ENCODE results near the gene TENM3. TPM values are rescaled to one million over a fixed set of nuclear protein-coding genes. Genes with fewer than 3 reads are reported as not detected.

TENM3 gene
- polyA plus RNA-seq, 1 experiment = 9.2 TPM

- no peak for TF ChIP-seq CTCF (IDR thresholded peaks at IDR 0.05; ENCODE audit: insufficient read depth, low read depth, low read length)
- no peak overlapping the region for H3K4me3 ChIP-seq (ENCODE audit: low read depth, low read length)
- no peak for DNase-seq (ENCODE audit: low read depth)
- no peaks in the 10 kb centered on the region for H3K36me3 ChIP-seq (ENCODE audit: control insufficient read depth, insufficient read depth, low read length)
- POLR2A ChIA-PET = no interaction called here
- H3K27me3 ChIP-seq (ENCODE audit: control insufficient read depth, insufficient read depth, low read length) = no peaks in the 10 kb centered on the region
- CTCF ChIA-PET = interaction anchor here (0.6 to 1.4 kb wide), 2 partner anchors 10 to 64 kb away, joined by 3 read pairs; no protein-coding TSS in a partner anchor
These were observed 15.3 kb downstream of the TENM3 start for GRCh38 chr4:182258441-182259000.

- no peak overlapping the region for H3K4me3 ChIP-seq (ENCODE audit: low read depth, low read length)
- CTCF ChIA-PET = interaction anchor here (1.0 kb wide), 1 partner anchor 12 kb away, joined by 3 read pairs; no protein-coding TSS in a partner anchor
- POLR2A ChIA-PET = no interaction called here
- TF ChIP-seq CTCF (IDR thresholded peaks at IDR 0.05; ENCODE audit: insufficient read depth, low read depth, low read length) = no peak
- no peak for DNase-seq (ENCODE audit: low read depth)
- H3K36me3 ChIP-seq (ENCODE audit: control insufficient read depth, insufficient read depth, low read length) = no peaks in the 10 kb centered on the region
- no peaks in the 10 kb centered on the region for H3K27me3 ChIP-seq (ENCODE audit: control insufficient read depth, insufficient read depth, low read length)
These were observed 18.5 kb downstream of the TENM3 start for GRCh38 chr4:182261651-182262223.

GRCh38 chr4:182263562-182263961 is 20.4 kb downstream of the TENM3 start:
- TF ChIP-seq CTCF (IDR thresholded peaks at IDR 0.05; ENCODE audit: insufficient read depth, low read depth, low read length) = no peak
- no peak for DNase-seq (ENCODE audit: low read depth)
- ChIA-PET CTCF (interaction anchor here (0.7 kb wide), 1 partner anchor 58 kb away, joined by 3 read pairs; no protein-coding TSS in a partner anchor), POLR2A (no interaction called here)
- no peak overlapping the region for H3K4me3 ChIP-seq (ENCODE audit: low read depth, low read length)
- no peaks in the 10 kb centered on the region for H3K36me3 ChIP-seq (ENCODE audit: control insufficient read depth, insufficient read depth, low read length)
- H3K27me3 ChIP-seq (ENCODE audit: control insufficient read depth, insufficient read depth, low read length) = no peaks in the 10 kb centered on the region

GRCh38 chr4:182264139-182264752 is 21.0 kb downstream of the TENM3 start:
- DNase-seq (ENCODE audit: low read depth) = no peak
- no peak overlapping the region for H3K4me3 ChIP-seq (ENCODE audit: low read depth, low read length)
- H3K27me3 ChIP-seq (ENCODE audit: control insufficient read depth, insufficient read depth, low read length) = no peaks in the 10 kb centered on the region
- ChIA-PET CTCF (interaction anchor here (0.6 to 0.7 kb wide), 2 partner anchors 59 to 114 kb away, joined by 3 read pairs; no protein-coding TSS in a partner anchor), POLR2A (no interaction called here)
- H3K36me3 ChIP-seq (ENCODE audit: control insufficient read depth, insufficient read depth, low read length) = no peaks in the 10 kb centered on the region
- no peak for TF ChIP-seq CTCF (IDR thresholded peaks at IDR 0.05; ENCODE audit: insufficient read depth, low read depth, low read length)

- H3K4me3 ChIP-seq (ENCODE audit: low read depth, low read length) = no peak overlapping the region
- no peaks in the 10 kb centered on the region for H3K27me3 ChIP-seq (ENCODE audit: control insufficient read depth, insufficient read depth, low read length)
- CTCF ChIA-PET = interaction anchor here (1.1 kb wide), 1 partner anchor 699 kb away, joined by 3 read pairs; no protein-coding TSS in a partner anchor
- no peak for TF ChIP-seq CTCF (IDR thresholded peaks at IDR 0.05; ENCODE audit: insufficient read depth, low read depth, low read length)
- no peaks in the 10 kb centered on the region for H3K36me3 ChIP-seq (ENCODE audit: control insufficient read depth, insufficient read depth, low read length)
- no peak for DNase-seq (ENCODE audit: low read depth)
- POLR2A ChIA-PET = no interaction called here
These were observed 22.7 kb downstream of the TENM3 start for GRCh38 chr4:182265881-182266280.

All from BJ (cell line).